22Rv1 (cell line): ENCODE data around the gene SESN2.

Experiments
- ZFX ChIP-seq: fragments of 450-650 bp; IDR thresholded peaks from 2 replicates; pipeline ENCODE4 v1.6.1; 2017; ENCODE audit warnings: antibody characterized with exemption, borderline replicate concordance
- TF ChIP-seq, protein P1 (sequence below): fragments of 450-650 bp; IDR thresholded peaks from 2 replicates; pipeline ENCODE4 v1.5.1; 2017; ENCODE audit warnings: mild to moderate bottlenecking

DNA sequence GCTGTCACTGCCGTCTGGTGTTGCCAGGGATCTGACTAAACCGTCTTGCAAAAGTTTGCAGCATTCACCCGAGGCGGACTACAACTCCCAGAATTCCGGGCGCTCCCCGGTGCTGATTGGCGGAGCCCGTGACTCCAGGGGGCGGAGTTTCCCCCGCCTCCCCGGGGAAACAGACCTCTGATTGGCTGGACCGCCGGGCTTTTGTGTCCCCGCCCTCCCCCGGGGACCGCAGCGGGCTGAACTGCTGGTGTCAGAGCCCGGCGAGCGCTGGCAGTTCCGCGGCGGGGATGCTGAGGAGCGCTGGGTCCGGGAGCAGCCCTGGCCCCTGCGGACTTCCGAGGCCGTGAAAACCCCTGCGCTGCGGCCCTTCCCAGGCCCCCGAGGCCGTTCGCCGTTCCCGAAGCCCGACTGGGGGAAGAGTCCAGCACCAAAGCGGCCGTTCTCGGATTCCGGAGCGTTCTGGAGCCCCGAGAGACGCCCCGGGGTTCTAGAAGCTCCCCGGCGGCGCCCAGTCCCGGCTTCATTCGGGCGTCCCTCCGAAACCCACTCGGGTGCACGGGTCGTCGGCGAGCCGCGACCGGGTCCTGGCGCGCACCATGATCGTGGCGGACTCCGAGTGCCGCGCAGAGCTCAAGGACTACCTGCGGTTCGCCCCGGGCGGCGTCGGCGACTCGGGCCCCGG, at the start of gene SESN2:
- TF ChIP-seq, protein P1, sequence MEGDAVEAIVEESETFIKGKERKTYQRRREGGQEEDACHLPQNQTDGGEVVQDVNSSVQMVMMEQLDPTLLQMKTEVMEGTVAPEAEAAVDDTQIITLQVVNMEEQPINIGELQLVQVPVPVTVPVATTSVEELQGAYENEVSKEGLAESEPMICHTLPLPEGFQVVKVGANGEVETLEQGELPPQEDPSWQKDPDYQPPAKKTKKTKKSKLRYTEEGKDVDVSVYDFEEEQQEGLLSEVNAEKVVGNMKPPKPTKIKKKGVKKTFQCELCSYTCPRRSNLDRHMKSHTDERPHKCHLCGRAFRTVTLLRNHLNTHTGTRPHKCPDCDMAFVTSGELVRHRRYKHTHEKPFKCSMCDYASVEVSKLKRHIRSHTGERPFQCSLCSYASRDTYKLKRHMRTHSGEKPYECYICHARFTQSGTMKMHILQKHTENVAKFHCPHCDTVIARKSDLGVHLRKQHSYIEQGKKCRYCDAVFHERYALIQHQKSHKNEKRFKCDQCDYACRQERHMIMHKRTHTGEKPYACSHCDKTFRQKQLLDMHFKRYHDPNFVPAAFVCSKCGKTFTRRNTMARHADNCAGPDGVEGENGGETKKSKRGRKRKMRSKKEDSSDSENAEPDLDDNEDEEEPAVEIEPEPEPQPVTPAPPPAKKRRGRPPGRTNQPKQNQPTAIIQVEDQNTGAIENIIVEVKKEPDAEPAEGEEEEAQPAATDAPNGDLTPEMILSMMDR, result no peak
- TF ChIP-seq ZFX, result no peak
